K562 (cell line): ENCODE data around the gene MUC5B. TPM values are rescaled to one million over a fixed set of nuclear protein-coding genes. Genes with fewer than 3 reads are reported as not detected.
A peak's percentile ranks its signal among the peaks of the same experiment; 100 is the strongest.

ENCODE experiments used
- ARNT ChIP-seq, 2 experiments: fragments of 450-650 bp; IDR thresholded peaks; 2 replicates each; pipeline ENCODE4 v1.6.1; 2016; ENCODE audit warnings: mild to moderate bottlenecking in 1 of 2
- ATF1 ChIP-seq, 2 experiments: fragments of 450-650 bp in 1 of 2; IDR thresholded peaks; 2 replicates each; pipeline ENCODE4 v1.6.1; 2016; ENCODE audit warnings: missing compliant biosample characterization in 1 of 2, missing genetic modification characterization in 1 of 2
- CHCHD3 ChIP-seq: fragments of 250-450 bp; sonication (Bioruptor Pico); IDR thresholded peaks from 2 replicates; pipeline ENCODE4 v2.1.2; 2022; ENCODE audit warnings: mild to moderate bottlenecking
- CTBP1 ChIP-seq: fragments of 450-650 bp; IDR thresholded peaks from 2 replicates; pipeline ENCODE4 v1.6.1; 2016; ENCODE audit warnings: borderline replicate concordance
- EHMT2 ChIP-seq: fragments of 450-650 bp; IDR thresholded peaks from 2 replicates; pipeline ENCODE4 v1.6.1; 2018; ENCODE audit warnings: antibody characterized with exemption
- GABPA ChIP-seq: fragments of 200-800 bp; sonication (Bioruptor generic); conservative IDR thresholded peaks from 2 replicates; pipeline ENCODE4 v1.6.1; 2016; ENCODE audit warnings: low read depth, missing genetic modification characterization, missing compliant biosample characterization
- MIER1 ChIP-seq: fragments of 450-650 bp; IDR thresholded peaks from 2 replicates; pipeline ENCODE4 v1.6.1; 2016; ENCODE audit warnings: antibody characterized with exemption, mild to moderate bottlenecking, low read depth
- NFIC ChIP-seq: fragments of 450-650 bp; IDR thresholded peaks from 2 replicates; pipeline ENCODE4 v1.6.1; 2017; ENCODE audit warnings: mild to moderate bottlenecking, inconsistent platforms
- ZKSCAN3 ChIP-seq: fragments of 250-450 bp; sonication (Bioruptor Pico); IDR thresholded peaks from 2 replicates; pipeline ENCODE4 v1.4.0; 2020
- ZNF12 ChIP-seq: sonication (generic); formaldehyde crosslinking; IDR thresholded peaks from 2 replicates; pipeline ENCODE4 v1.4.0; 2020; ENCODE audit warnings: mild to moderate bottlenecking, missing genetic modification reagents
- polyA plus RNA-seq, 8 experiments: library from polyadenylated mRNA; depleted of rRNA in 4 of 8; stranded (reverse) in 5 of 8; unstranded in 3 of 8; fragments of >200 nt; fragmentation: Nextera tagmentation in 2 of 8; fragmentation: Illumina TruSeq in 1 of 8; extraction: Ambion mirVana in 2 of 8; extraction: Trizol in 1 of 8; gene quantifications; 2 replicates each; pipeline versions ENCODE4 v1.2.1 to v1.2.3, GENCODE V29; 2011 to 2014; ENCODE audit warnings: inconsistent platforms in 1 of 8, missing spikeins in 1 of 8
- total RNA-seq, 7 experiments: library from RNA; depleted of rRNA in 6 of 7; stranded (reverse); fragments of >200 nt in 6 of 7; fragmentation: Illumina TruSeq in 2 of 7; extraction: Trizol in 2 of 7; gene quantifications; 2 replicates each; pipeline versions ENCODE4 v1.2.1 to v1.2.3, GENCODE V29; 2011 to 2021; ENCODE audit warnings: low replicate concordance in 1 of 7
- TF ChIP-seq, protein P1 (sequence below): conservative IDR thresholded peaks from 2 replicates; pipeline ENCODE4 v1.6.1; 2011; ENCODE audit warnings: low read depth, mild to moderate bottlenecking, low read length; ENCODE audit not compliant: control insufficient read depth
- TF ChIP-seq, protein P2 (sequence below): fragments of 450-650 bp; IDR thresholded peaks from 2 replicates; pipeline ENCODE4 v1.6.1; 2017; ENCODE audit warnings: antibody characterized with exemption, mild to moderate bottlenecking
- TF ChIP-seq, protein P3 (sequence below): sonication (generic); formaldehyde crosslinking; IDR thresholded peaks from 2 replicates; pipeline ENCODE4 v1.8.0; 2022; ENCODE audit warnings: mild to moderate bottlenecking, missing genetic modification reagents
- TF ChIP-seq, protein P4 (sequence below): sonication (generic); formaldehyde crosslinking; IDR thresholded peaks from 2 replicates; pipeline ENCODE4 v1.8.0; 2022; ENCODE audit warnings: mild to moderate bottlenecking, missing genetic modification reagents
- TF ChIP-seq, protein P5 (sequence below): sonication (generic); formaldehyde crosslinking; IDR thresholded peaks from 2 replicates; pipeline ENCODE4 v1.8.0; 2022; ENCODE audit warnings: missing genetic modification reagents, mild to moderate bottlenecking, moderate library complexity, borderline replicate concordance

Gene MUC5B
- total and polyA plus RNA-seq, 9 of the 15 experiments (the other 6 are each of a cell fraction or from before 2014, with no cell fraction given) = 0.04 to 0.95 TPM; not detected in 7

DNA sequence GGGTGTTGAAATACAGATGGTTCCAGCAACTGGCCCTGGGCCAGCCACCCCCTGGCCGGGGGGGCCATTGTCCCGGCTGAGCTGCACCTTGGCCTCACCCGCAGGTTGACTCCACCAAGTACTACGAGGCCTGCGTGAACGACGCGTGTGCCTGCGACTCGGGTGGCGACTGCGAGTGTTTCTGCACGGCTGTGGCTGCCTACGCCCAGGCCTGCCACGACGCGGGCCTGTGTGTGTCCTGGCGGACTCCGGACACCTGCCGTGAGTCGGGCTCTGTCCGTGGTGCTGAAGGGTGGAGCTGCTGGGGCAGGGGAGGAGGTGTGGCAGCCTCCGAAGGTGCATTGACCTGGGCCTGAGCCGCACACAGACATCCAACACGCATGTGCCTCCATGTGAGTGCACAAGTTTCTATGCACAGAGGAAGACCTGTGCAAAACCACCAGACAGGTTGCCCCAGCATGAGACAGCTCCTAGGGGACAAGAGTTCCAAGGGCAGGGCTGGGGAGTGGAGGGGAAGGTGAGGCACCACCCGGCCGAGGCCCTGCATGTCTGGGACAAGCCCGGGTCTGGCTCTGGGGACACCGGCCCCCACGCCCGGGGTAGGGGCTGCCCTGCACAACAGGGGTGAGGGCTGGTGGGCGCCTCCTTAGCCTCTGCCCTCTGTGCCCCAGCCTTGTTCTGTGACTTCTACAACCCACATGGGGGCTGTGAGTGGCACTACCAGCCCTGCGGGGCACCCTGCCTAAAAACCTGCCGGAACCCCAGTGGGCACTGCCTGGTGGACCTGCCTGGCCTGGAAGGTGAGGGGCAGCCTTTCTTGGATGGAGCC lies 16.1 kb downstream of the MUC5B start (continued):
- TF ChIP-seq, protein P1, sequence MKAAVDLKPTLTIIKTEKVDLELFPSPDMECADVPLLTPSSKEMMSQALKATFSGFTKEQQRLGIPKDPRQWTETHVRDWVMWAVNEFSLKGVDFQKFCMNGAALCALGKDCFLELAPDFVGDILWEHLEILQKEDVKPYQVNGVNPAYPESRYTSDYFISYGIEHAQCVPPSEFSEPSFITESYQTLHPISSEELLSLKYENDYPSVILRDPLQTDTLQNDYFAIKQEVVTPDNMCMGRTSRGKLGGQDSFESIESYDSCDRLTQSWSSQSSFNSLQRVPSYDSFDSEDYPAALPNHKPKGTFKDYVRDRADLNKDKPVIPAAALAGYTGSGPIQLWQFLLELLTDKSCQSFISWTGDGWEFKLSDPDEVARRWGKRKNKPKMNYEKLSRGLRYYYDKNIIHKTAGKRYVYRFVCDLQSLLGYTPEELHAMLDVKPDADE = 0 out of 2 replicates have a peak, but pooled peaks have one; percentile 38
- TF ChIP-seq, protein P2, sequence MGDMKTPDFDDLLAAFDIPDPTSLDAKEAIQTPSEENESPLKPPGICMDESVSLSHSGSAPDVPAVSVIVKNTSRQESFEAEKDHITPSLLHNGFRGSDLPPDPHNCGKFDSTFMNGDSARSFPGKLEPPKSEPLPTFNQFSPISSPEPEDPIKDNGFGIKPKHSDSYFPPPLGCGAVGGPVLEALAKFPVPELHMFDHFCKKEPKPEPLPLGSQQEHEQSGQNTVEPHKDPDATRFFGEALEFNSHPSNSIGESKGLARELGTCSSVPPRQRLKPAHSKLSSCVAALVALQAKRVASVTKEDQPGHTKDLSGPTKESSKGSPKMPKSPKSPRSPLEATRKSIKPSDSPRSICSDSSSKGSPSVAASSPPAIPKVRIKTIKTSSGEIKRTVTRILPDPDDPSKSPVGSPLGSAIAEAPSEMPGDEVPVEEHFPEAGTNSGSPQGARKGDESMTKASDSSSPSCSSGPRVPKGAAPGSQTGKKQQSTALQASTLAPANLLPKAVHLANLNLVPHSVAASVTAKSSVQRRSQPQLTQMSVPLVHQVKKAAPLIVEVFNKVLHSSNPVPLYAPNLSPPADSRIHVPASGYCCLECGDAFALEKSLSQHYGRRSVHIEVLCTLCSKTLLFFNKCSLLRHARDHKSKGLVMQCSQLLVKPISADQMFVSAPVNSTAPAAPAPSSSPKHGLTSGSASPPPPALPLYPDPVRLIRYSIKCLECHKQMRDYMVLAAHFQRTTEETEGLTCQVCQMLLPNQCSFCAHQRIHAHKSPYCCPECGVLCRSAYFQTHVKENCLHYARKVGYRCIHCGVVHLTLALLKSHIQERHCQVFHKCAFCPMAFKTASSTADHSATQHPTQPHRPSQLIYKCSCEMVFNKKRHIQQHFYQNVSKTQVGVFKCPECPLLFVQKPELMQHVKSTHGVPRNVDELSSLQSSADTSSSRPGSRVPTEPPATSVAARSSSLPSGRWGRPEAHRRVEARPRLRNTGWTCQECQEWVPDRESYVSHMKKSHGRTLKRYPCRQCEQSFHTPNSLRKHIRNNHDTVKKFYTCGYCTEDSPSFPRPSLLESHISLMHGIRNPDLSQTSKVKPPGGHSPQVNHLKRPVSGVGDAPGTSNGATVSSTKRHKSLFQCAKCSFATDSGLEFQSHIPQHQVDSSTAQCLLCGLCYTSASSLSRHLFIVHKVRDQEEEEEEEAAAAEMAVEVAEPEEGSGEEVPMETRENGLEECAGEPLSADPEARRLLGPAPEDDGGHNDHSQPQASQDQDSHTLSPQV = no peak
- TF ChIP-seq, protein P3, sequence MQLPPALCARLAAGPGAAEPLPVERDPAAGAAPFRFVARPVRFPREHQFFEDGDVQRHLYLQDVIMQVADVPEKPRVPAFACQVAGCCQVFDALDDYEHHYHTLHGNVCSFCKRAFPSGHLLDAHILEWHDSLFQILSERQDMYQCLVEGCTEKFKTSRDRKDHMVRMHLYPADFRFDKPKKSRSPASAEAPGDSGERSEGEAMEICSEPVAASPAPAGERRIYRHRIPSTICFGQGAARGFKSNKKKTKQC (CRISPR knock-in tag) = peak; percentile 83
- TF ChIP-seq, protein P4, sequence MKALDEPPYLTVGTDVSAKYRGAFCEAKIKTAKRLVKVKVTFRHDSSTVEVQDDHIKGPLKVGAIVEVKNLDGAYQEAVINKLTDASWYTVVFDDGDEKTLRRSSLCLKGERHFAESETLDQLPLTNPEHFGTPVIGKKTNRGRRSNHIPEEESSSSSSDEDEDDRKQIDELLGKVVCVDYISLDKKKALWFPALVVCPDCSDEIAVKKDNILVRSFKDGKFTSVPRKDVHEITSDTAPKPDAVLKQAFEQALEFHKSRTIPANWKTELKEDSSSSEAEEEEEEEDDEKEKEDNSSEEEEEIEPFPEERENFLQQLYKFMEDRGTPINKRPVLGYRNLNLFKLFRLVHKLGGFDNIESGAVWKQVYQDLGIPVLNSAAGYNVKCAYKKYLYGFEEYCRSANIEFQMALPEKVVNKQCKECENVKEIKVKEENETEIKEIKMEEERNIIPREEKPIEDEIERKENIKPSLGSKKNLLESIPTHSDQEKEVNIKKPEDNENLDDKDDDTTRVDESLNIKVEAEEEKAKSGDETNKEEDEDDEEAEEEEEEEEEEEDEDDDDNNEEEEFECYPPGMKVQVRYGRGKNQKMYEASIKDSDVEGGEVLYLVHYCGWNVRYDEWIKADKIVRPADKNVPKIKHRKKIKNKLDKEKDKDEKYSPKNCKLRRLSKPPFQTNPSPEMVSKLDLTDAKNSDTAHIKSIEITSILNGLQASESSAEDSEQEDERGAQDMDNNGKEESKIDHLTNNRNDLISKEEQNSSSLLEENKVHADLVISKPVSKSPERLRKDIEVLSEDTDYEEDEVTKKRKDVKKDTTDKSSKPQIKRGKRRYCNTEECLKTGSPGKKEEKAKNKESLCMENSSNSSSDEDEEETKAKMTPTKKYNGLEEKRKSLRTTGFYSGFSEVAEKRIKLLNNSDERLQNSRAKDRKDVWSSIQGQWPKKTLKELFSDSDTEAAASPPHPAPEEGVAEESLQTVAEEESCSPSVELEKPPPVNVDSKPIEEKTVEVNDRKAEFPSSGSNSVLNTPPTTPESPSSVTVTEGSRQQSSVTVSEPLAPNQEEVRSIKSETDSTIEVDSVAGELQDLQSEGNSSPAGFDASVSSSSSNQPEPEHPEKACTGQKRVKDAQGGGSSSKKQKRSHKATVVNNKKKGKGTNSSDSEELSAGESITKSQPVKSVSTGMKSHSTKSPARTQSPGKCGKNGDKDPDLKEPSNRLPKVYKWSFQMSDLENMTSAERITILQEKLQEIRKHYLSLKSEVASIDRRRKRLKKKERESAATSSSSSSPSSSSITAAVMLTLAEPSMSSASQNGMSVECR (CRISPR knock-in tag) = peak; percentile 70; the same call in 1 of the 2 replicates
- TF ChIP-seq ZKSCAN3 (no peak), GABPA (tag) (no peak), ATF1 (CRISPR knock-in tag; IDR thresholded peaks at IDR 0.05) (no peak), ATF1 (tag; IDR thresholded peaks at IDR 0.05) (no peak), ZNF12 (no peak), CHCHD3 (no peak), CTBP1 (peak; percentile 29; the same call in 1 of the 2 replicates), MIER1 (peak; percentile 92), EHMT2 (peak; percentile 96), ARNT (IDR thresholded peaks at IDR 0.05) (no peak), NFIC (peak; percentile 81)
- TF ChIP-seq, protein P5, sequence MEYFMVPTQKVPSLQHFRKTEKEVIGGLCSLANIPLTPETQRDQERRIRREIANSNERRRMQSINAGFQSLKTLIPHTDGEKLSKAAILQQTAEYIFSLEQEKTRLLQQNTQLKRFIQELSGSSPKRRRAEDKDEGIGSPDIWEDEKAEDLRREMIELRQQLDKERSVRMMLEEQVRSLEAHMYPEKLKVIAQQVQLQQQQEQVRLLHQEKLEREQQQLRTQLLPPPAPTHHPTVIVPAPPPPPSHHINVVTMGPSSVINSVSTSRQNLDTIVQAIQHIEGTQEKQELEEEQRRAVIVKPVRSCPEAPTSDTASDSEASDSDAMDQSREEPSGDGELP = peak; percentile 54; the same call in 1 of the 2 replicates
